GM19467 (cell line): Measurements from ENCODE around the gene UIMC1.

Experiments used
- ATAC-seq: cut with Tn5 transposase; IDR thresholded peaks from one replicate; pipeline ENCODE4 v1.9.1; 2021; ENCODE audit warnings: mild to moderate bottlenecking, moderate library complexity; ENCODE audit not compliant: unreplicated experiment

The UIMC1 gene

DNA sequence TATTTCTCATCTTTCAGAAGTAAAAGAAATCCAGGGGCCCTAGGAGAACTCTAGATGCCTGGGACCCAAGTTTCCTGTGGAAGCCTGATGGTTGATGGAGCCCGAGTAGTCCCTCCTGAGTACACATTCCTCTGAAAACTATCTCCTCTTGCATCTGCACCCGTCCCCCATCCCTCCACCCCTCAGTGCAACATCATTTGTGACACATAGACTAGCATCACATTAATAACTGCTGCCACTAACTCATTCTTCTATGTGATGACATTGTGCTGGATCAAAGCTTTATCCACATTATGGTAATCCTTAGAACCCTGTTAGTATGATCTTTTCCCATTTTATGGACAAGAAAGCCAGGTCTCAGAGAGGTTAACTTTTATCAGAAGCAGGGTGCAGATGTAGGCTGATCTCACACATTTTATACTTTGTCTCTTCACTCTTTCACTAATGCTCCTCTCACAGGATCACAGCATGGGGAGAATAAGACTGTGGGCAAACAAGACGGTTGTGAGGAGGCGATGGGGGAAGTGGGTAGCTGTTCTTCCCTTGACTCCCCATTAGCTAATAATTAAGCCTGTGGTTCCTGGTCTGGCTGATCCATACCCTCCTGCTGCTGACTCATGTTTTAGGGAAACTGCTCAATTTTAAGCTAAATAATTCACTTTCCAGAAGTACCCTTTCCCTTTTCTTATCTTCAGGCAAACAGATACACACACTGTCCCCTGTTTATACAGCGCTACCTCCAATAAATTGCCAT, 103.5 kb downstream of the UIMC1 start:
- ATAC-seq = no peak

DNA sequence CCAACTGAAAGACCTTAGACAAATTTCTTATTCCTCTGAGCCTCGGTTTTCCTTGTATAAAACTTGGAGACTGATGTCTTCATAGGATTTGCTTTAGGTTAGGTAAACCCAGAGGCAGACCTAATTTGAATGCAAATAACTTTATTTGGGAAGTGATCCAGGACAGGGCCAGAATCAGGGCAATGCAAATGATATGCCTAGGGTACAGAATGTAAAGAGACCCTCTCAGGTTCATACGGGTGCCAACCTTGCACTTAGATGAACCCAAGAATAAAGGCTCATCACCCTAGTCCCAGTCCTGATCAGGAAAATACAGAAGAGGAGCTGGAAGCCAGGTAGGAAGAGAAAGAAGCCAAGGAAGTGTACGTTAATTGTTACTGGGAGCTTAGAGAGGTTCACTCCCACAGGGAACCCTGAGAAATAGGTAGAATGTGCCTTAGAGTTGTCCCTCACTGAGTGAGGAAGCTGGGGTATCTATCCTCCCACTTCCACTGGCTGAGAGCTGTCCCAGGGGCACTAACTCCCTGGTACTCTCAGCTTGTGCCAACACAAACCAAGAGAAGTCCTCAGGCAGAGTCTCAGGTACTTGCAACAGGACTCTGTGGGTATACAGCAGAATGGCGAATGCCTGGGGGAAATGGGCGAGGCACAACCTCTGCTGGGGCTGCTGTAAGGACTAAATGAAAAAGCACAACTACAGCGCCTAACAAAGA, 104.3 kb downstream of the UIMC1 start:
- ATAC-seq = no peak

DNA sequence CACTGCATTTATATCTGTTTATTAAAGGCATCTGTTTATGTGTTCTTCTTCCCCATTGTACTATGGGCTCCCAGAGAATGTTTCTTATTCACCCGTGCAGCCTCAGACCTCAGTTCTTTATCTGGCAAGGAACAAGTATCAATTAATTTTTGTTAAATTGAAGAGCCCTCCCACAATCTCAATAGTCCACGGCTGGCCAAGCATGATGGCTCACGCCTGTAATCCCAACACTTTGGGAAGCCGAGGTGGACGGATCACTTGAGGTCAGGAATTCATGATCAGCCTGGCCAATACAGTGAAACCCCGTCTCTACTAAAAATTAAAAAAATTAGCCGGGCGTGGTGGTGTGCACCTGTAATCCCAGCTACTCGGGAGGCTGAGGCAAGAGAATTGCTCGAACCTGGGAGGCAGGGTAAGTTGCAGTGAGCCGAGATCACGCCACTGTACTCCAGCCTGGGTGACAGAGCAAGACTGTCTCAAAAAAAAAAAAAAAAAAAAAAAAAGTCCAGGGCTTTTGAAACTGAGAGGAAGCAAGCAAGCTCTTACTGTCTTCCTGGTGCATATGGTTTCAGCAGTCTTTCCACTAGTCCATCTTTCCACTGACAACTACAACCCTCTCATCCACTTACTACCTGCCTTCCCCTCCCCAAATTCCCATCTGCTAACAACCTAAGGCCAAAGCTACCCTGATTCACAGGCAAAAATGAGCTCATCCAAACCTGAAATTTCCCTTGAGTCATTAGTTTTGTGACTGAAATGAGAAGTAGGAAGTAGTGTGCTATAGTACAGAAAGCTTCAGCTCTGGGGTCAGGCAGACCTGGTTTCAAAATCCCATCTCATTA, 105.1 kb downstream of the UIMC1 start:
- ATAC-seq = peak; percentile 36

DNA sequence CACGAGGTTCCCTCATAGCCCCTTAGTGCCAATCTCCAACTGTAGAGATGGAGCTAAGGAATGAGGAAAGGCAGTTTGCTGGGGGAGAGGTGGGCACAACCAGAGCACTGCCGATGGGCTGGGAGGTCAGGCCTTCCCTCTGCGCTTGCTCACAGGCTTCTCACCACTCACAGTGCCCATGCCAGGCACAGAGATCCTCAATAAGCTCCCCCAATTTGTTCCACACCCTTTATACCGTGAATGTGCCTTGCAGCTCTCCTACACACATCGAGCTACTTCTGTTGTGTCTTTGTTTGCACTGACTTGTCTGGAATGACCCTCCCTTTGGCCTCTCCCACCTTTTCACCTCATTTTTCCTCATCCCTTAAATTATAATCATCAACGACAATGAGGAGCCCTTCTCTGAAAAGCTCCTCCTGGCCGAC, 105.8 kb downstream of the UIMC1 start:
- ATAC-seq = no peak

DNA sequence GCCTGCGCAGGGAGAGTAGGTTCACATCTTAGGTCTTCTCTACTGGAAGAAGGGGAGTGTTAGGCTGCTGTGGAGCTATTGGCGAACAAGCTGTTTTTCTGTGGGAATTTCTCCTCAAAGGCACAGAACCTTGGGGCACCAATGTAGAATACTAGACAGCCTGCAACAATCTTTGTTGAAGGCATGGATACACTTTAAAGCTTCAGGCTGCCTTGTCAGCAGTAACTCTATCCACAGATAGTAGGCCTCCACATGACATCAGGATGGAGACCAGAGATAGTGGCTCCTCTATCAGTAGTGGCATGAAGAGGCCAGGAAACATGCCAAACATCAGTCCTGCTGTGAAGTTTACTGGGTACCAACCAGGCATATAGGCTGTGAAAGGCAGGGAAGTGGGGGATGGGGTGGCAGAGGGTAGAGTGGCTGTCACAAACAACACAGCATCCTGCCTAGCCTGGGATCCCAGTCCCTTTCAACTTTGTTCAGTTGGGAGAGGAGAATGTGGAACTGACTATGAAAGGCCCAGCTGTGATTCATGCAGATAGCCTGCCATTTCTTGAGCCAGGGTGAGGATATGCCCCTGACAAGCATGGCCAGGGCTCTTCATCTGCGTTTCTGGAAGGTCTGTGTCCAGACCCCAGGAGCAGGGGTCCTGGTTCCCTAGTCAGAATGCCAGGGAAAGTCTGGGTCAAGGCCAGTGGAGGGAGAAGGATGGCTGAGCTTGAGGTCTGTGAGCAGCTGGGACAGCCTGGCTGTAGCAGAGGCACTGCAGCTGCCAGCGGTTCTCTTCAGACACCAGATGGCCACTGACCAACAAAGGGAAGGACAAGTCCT, 106.4 kb downstream of the UIMC1 start:
- ATAC-seq = no peak

DNA sequence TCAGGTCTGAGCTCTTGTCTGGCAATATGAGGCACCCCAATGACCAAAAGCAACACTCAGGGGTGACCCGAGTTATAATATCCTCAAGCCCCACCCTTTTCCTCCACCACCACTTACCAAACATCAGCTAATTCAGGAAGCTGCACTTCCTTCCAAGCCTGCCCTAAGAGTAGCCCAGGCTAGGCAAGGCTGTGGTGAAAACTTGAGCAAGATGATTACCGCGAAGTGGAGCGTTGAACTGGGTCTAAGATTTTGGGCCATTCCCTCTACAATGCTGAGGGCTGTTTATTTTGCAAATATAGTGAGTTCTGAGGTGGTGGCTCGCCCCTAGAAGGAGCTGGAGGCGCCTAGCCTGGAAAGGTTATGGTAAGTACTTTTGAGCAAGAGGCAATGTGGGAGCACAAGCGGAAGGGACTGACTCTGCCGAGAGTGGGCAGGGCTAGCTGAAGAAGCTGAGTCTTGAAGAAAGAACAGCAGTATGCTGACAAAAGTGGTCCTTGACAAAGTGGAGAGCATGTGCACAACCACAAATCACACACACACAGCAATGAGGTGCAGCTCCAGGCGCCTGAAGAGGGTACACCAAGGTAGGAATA, 107.2 kb downstream of the UIMC1 start, which contains the start of gene HK3:
Gene HK3, minus strand, starts transcription at position 51 of the 596 bp plus-strand sequence. CDS start 3,187 bp downstream, outside the sequence.
- ATAC-seq = no peak

DNA sequence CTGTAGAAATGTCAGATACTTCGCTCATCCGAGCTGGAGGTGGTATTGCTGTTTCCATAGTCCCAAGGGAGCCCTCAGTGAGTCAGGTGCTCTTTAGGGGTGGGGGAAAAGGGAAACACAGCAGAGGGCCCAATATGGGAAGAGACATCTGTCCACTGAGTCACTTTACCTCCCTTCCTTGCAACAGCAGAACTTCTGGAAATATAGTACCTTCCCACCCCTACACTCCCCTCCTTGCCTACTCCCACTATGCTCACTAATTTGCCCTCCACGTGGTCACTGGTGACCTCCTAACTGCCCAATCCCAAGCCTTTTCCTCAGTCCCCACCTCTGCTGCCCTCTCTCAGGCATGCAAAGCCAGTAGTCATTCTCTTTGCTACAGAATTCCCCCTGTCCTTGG, 109.3 kb downstream of the UIMC1 start:
- no peak for ATAC-seq

DNA sequence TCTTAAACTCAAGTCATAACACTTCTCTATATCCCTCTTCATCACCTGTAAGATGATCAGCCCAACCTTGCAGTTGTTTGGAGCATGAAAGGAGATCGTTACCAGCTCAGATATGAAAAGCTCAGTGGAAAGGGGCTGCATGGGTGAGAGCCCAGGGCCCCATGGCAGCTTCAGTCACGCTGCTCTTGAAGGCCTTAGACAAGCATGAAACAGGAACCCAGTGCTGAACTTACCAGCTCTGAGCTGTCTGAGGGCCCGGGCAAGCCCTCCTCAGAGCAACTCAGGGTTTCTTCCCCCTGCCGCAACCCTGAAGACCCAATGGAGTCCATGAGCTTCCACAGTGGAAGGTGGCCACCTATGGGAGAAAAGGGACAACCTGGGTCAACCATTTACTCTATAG, 110.7 kb downstream of the UIMC1 start:
- no peak for ATAC-seq

DNA sequence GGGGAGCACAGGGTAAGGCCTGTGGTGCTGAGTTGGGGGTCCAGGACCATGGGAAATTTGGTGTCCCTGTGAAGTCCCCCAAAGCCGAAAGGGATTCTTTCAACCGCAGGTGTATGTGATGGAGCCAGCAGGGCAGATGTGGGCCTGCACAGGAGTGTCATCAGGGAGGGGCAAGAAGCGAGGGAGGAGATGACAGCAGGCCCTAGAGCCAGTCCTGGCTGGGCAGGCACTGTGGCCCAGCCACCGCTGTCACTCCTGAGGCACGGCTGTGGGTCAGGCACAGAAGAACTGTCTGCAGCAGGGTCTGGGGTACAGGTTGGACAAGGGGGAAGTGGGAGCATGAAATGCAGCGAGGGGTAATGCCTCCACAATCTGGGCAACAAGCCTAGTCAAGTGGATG, 112.3 kb downstream of the UIMC1 start:
- ATAC-seq = no peak

DNA sequence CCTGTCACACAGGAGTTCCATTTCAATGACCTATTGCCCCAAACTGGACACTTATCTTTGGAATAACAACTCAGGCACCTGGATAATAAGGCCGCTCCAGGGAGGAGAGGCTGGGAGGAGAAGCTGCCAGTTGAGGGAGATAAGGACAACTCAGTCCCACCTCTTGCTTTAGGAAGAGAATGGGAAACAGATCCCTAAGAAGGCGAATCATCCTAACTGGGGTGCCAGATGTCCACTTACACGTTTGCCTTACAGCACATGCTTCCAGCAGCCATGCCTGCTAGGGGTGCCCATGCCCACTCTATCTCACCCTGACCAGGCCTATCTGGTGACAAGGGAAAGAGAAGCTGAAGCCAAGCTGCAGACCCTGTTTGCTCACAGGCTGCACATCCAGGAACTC, 113.9 kb downstream of the UIMC1 start:
- no peak for ATAC-seq

DNA sequence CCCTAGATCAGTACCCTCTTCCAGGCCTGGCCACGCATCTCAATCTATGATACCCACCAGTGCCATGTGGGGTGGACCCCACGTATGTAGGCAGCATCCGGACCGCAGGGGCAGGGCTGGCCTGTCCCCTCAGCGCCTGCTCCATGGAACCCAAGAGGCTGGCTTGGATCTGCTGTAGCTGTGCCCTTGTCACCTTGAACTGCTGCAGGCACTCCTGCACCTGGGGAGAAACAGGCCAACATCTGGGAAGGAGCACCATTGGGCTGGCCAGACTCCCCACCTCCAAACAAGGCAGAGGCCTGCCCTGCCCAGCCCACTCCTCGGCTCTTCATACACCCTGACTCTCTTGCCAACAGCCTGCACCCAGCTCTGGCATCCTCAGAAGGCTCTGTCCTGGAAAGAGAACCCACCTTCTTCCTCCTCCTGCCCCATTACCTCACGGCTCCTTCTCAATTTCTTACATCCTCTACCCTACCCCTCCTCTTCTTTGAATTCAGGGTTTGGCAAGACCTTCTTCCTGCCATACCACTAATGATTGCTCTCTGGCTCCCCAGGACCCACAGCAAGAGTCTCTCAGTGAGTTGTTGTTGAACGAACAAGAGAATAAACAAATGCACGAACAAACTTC, 115.1 kb downstream of the UIMC1 start:
- ATAC-seq = no peak

DNA sequence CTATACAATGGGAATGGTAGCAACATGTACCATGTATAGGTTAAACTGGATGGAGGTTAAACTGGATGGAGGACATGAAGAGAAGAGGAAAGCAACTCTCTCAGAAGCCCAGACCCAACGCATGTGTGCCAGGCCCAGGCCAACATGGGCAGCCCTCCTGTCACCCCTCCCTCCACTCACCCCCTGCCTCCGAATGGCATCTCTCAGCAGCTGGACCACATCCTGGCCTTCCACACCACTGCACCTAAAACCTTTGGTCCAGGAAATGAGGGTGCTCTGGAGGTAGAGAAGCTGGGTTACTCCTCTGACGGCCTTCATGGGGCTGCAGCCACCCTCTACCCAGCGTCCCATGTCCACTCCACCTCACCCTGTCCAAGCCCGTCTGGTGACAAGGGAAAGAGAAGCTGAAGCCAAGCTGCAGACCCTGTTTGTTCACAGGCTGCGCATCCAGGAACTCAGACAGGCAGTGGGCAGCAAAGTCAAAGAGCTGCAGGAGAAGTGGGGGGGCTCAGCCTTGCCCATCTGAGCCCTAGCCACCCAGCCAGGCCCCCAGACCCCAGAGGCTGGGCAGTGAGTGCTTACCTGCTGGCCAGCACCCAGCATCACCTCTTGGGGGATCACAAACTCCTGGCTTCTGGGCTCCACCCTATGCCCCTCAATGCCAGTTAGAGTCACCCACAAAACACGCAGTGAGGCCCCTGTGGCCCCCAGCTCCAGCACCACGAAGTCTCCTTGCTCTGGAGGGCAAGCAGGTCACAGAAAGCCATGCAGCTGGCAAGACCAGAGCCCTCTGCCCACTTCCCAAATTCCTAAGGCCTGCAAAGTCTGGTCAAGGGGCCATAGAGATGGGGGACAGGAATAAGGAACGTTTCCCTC, 115.9 kb downstream of the UIMC1 start:
- no peak for ATAC-seq

DNA sequence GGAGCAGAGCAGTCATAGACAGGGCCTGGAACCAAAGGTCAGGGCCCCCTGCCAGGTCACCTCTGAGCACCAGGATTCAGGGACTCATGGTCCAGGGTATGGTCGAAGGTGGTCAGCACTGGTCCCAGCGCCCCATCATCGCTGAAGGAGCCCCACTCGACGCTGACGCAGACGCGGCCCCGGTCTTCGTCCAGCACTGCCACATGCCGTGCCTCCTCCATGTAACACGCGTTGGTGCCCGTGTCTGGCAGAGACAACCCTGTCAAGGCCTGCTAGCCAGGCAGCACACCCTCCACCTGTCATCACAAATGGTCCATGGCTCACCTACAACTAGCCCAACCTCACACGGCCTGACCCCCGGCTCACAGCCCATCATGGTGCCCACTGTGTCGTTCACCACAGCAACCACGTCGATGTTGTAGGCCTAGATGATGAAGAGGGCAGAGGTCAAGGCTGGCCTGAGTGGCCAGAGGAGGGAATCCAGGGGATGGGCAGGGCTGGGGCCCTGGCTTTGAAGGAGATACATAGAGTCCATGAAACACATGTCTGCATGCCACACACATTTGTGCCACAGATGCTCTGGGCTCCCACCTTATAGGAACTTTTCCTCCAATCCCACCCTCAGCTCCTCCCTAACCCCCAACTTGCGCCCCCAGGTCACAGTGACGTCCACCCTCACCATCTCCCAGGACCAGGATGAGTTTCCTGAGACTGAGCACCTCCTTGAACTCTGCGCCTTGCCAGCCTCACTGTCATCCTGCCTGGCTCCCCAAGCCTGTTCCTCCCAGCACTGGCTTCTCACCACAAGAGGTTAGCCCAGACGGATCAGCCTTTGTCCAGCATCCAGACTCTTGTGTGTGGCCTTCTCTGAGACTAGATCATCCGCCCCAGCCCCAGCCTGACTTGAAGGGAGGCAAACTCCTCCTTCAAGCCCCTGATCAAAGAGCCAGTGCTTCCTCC, 117.0 kb downstream of the UIMC1 start:
- ATAC-seq = no peak

DNA sequence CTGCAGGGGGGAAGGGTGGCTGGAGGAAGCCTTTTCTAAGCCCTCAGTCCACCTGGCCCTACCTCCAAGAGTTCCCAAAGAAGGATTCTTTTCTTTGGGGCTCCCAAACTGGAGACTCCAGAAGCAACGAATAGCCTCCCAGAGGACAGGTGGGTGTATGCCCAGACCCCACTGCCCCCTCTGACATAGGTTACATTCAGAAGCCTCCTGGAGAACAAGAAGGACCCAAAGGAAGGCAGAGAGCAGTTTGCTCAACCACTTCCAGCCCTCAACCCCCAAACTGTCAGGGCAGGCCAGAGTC, 117.8 kb downstream of the UIMC1 start:
- ATAC-seq = no peak

DNA sequence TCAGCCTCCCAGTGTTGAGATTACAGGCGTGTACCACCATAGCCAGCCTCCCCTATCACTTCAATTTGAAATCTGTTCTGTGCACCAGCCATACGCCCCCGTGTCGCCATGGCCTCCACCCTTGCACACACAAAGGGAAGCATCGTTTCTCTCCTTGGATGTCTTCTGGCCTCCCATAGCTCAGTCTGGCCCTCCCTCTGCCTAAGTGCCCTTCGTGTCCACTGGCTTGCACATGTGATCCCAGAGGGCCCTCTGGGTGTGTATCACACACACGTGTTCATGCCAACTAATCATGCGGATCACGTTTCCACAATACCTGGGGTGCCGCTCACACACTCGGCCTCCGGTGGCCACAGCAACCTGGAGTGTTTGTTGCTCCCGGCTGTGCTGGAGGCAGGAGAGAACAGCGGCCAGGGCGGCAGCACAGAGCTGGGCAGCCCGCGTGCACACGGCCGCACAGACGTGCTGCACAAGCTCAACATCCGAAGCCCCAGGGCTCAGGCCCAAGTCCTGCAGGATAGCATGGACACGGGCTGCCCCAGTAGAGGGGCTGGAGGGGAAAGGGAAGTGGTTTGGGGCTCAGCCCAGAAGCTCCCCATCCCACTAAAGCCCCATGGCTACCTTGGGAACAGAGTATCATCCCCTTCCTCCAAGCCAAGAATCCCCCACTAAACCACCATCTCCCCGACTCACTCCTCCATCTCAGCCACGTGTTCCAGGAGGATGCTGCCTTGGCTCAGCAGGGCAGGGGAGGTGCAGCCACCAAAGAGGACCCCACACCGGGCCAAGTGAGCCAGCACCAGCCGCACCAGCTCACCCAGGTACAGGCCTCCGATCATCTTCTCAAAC, 118.3 kb downstream of the UIMC1 start:
- no peak for ATAC-seq

DNA sequence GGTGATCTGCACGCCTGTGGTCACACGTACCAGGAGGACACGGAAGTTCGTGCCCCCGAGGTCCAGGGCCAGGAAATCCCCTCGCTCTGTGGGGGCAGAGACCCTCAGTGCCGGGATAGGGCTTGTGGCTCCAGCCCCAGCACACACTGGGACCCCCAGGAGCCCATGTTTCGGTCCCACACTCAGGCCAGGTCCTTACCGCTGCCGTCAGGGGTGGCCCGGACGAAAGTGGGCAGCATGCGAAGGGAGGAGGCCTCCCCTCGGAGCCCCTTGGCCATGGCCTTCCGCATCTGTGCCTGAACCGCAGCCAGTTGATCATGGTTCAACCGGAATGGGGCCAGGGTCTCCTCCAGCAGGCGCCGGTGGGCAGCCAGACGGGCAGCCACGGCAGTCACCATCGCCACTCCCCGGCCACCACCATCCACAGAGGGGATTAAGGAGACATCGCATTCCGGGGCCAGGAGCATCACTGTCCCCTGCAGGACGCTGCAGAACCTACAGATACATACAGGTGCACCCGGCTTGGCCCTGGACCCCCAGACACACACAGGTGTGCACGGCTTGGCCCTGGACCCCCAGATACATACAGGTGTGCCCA, 119.2 kb downstream of the UIMC1 start:
- no peak for ATAC-seq
